HEK293 (cell line): Measurements from ENCODE around the gene RNU1-1.
A peak's percentile ranks its signal among the peaks of the same experiment; 100 is the strongest.

ENCODE experiments used
- GFI1B ChIP-seq: fragments of 450-650 bp; formaldehyde crosslinking; IDR thresholded peaks from 2 replicates; pipeline ENCODE4 v1.5.1; 2016; ENCODE audit warnings: missing biosample characterization, missing genetic modification characterization
- KLF7 ChIP-seq: fragments of 450-650 bp; formaldehyde crosslinking; IDR thresholded peaks from 2 replicates; pipeline ENCODE4 v1.5.1; 2016; ENCODE audit warnings: missing biosample characterization, missing genetic modification characterization, borderline replicate concordance
- MZF1 ChIP-seq: fragments of 450-650 bp; formaldehyde crosslinking; IDR thresholded peaks from 2 replicates; pipeline ENCODE4 v1.5.1; 2017; ENCODE audit warnings: missing biosample characterization, missing genetic modification characterization, borderline replicate concordance
- OVOL3 ChIP-seq: fragments of 450-650 bp; formaldehyde crosslinking; IDR thresholded peaks from 2 replicates; pipeline ENCODE4 v1.5.1; 2016; ENCODE audit warnings: missing biosample characterization, missing genetic modification characterization
- RBAK ChIP-seq: fragments of 450-650 bp; formaldehyde crosslinking; IDR thresholded peaks from 2 replicates; pipeline ENCODE4 v1.5.1; 2016; ENCODE audit warnings: missing biosample characterization, missing genetic modification characterization
- REST ChIP-seq: fragments of 450-650 bp; formaldehyde crosslinking; IDR thresholded peaks from 2 replicates; pipeline ENCODE4 v1.5.1; 2016; ENCODE audit warnings: missing biosample characterization, missing genetic modification characterization
- SP3 ChIP-seq: fragments of 450-650 bp; formaldehyde crosslinking; IDR thresholded peaks from 2 replicates; pipeline ENCODE4 v1.5.1; 2016; ENCODE audit warnings: missing biosample characterization, missing genetic modification characterization
- ZBTB11 ChIP-seq: fragments of 450-650 bp; formaldehyde crosslinking; conservative IDR thresholded peaks from 2 replicates; pipeline ENCODE4 v1.5.1; 2016; ENCODE audit warnings: low read depth, missing biosample characterization, missing genetic modification characterization
- ZNF155 ChIP-seq: fragments of 450-650 bp; formaldehyde crosslinking; IDR thresholded peaks from 2 replicates; pipeline ENCODE4 v1.5.1; 2016; ENCODE audit warnings: missing biosample characterization, missing genetic modification characterization
- ZNF221 ChIP-seq: fragments of 450-650 bp; formaldehyde crosslinking; IDR thresholded peaks from 2 replicates; pipeline ENCODE4 v1.5.1; 2017; ENCODE audit warnings: missing biosample characterization, missing genetic modification characterization, borderline replicate concordance
- ZNF266 ChIP-seq: fragments of 450-650 bp; formaldehyde crosslinking; IDR thresholded peaks from 2 replicates; pipeline ENCODE4 v1.5.1; 2016; ENCODE audit warnings: missing biosample characterization, missing genetic modification characterization, low read depth
- ZNF501 ChIP-seq: fragments of 450-650 bp; formaldehyde crosslinking; IDR thresholded peaks from 2 replicates; pipeline ENCODE4 v1.5.1; 2016; ENCODE audit warnings: missing biosample characterization, missing genetic modification characterization
- ZNF510 ChIP-seq: fragments of 450-650 bp; formaldehyde crosslinking; IDR thresholded peaks from 2 replicates; pipeline ENCODE4 v1.5.1; 2018; ENCODE audit warnings: mild to moderate bottlenecking, missing genetic modification characterization, missing biosample characterization; ENCODE audit not compliant: insufficient replicate concordance
- ZNF529 ChIP-seq: fragments of 450-650 bp; formaldehyde crosslinking; IDR thresholded peaks from 2 replicates; pipeline ENCODE4 v1.5.1; 2017; ENCODE audit warnings: missing genetic modification characterization, missing biosample characterization; ENCODE audit not compliant: insufficient replicate concordance
- ZNF530 ChIP-seq: fragments of 450-650 bp; formaldehyde crosslinking; IDR thresholded peaks from 2 replicates; pipeline ENCODE4 v1.5.1; 2016; ENCODE audit warnings: low read depth, missing biosample characterization, missing genetic modification characterization
- ZNF560 ChIP-seq: fragments of 450-650 bp; formaldehyde crosslinking; IDR thresholded peaks from 2 replicates; pipeline ENCODE4 v1.5.1; 2017; ENCODE audit warnings: missing biosample characterization, missing genetic modification characterization, borderline replicate concordance
- ZNF623 ChIP-seq: fragments of 450-650 bp; formaldehyde crosslinking; IDR thresholded peaks from 2 replicates; pipeline ENCODE4 v1.5.1; 2016; ENCODE audit warnings: missing biosample characterization, missing genetic modification characterization
- ZNF639 ChIP-seq: fragments of 450-650 bp; formaldehyde crosslinking; IDR thresholded peaks from 2 replicates; pipeline ENCODE4 v1.5.1; 2016; ENCODE audit warnings: missing biosample characterization, missing genetic modification characterization
- ZNF645 ChIP-seq: fragments of 450-650 bp; formaldehyde crosslinking; IDR thresholded peaks from 2 replicates; pipeline ENCODE4; 2016; ENCODE audit warnings: missing biosample characterization, missing genetic modification characterization
- ZNF664 ChIP-seq: fragments of 450-650 bp; formaldehyde crosslinking; IDR thresholded peaks from 2 replicates; pipeline ENCODE4 v1.5.1; 2016; ENCODE audit warnings: missing biosample characterization, missing genetic modification characterization
- ZNF791 ChIP-seq: fragments of 450-650 bp; formaldehyde crosslinking; IDR thresholded peaks from 2 replicates; pipeline ENCODE4 v1.5.1; 2016; ENCODE audit warnings: missing biosample characterization, missing genetic modification characterization
- ZSCAN23 ChIP-seq: fragments of 450-650 bp; formaldehyde crosslinking; IDR thresholded peaks from 2 replicates; pipeline ENCODE4 v1.5.1; 2016; ENCODE audit warnings: missing biosample characterization, missing genetic modification characterization
- ZXDB ChIP-seq: fragments of 450-650 bp; formaldehyde crosslinking; IDR thresholded peaks from 2 replicates; pipeline ENCODE4 v1.5.1; 2016; ENCODE audit warnings: missing biosample characterization, missing genetic modification characterization

The RNU1-1 gene

GRCh38 chr1:16492937-16493336 lies 21.1 kb downstream of the RNU1-1 start (continued):
- TF ChIP-seq REST, result peak; percentile 82
- TF ChIP-seq ZNF529 (tag by site-specific recombination), result peak; percentile 40
- peak; percentile 83 for TF ChIP-seq ZNF510 (tag by site-specific recombination)
- TF ChIP-seq SP3, result peak; percentile 40; the same call in 1 of the 2 replicates
- TF ChIP-seq ZNF623 (tag by site-specific recombination), result peak; percentile 88
- peak; percentile 96 for TF ChIP-seq ZNF266 (tag by site-specific recombination)
- TF ChIP-seq ZNF791 (tag by site-specific recombination), result peak; percentile 89
- TF ChIP-seq ZNF221 (tag by site-specific recombination), result peak; percentile 55; the same call in 1 of the 2 replicates
- peak; percentile 71; the same call in 1 of the 2 replicates for TF ChIP-seq ZSCAN23 (tag by site-specific recombination)
- TF ChIP-seq ZBTB11, result peak; percentile 83
- TF ChIP-seq OVOL3 (tag by site-specific recombination), result 0 out of 2 replicates have a peak, but pooled peaks have one; percentile 38
- peak; percentile 44; the same call in 1 of the 2 replicates for TF ChIP-seq MZF1 (tag by site-specific recombination)
- peak; percentile 76; the same call in 1 of the 2 replicates for TF ChIP-seq RBAK (tag by site-specific recombination)
- peak; percentile 95 for TF ChIP-seq ZNF560 (tag by site-specific recombination)
- TF ChIP-seq ZXDB, result peak; percentile 71; the same call in 1 of the 2 replicates
- TF ChIP-seq ZNF155, result 0 out of 2 replicates have a peak, but pooled peaks have one; percentile 43
- TF ChIP-seq GFI1B (tag by site-specific recombination), result 0 out of 2 replicates have a peak, but pooled peaks have one; percentile 22
- 0 out of 2 replicates have a peak, but pooled peaks have one; percentile 22 for TF ChIP-seq ZNF530 (tag by site-specific recombination)
- TF ChIP-seq ZNF639, result peak; percentile 64
- peak; percentile 88 for TF ChIP-seq ZNF664 (tag by site-specific recombination)
- peak; percentile 68; the same call in 1 of the 2 replicates for TF ChIP-seq ZNF501 (tag by site-specific recombination)
- peak; percentile 59; the same call in 1 of the 2 replicates for TF ChIP-seq KLF7 (tag by site-specific recombination)
- TF ChIP-seq ZNF645 (tag by site-specific recombination), result 0 out of 2 replicates have a peak, but pooled peaks have one; percentile 58
